Measurements from ENCODE around the gene ATAT1.
"Not testable (repeated sequence)": the region's sequence is repeated elsewhere in the genome, so short reads cannot be mapped to it uniquely, and the experiment has no call there.

ATAT1 gene

GRCh38 chr6:30644769-30645168 is 18.1 kb downstream of the ATAT1 start:
- Mint-ChIP-seq H3K27ac (ENCODE audit: low read depth) (no peak overlapping the region), H3K4me3 (no peak overlapping the region), H3K36me3 (ENCODE audit: insufficient read depth) (peaks cover 13% of the 10 kb centered on the region), H3K4me1 (peaks cover 25% of the 10 kb centered on the region), H3K27me3 (no peaks in the 10 kb centered on the region), H3K9me3 (no peaks in the 10 kb centered on the region)
- DNase-seq (ENCODE audit: low spot score in 2 of 2) = no peak
- ATAC-seq (replicated peaks; ENCODE audit: extremely low read depth, poor library complexity, severe bottlenecking) = no peak

- Mint-ChIP-seq H3K4me3 (no peak overlapping the region), H3K36me3 (ENCODE audit: insufficient read depth) (peaks cover 19% of the 10 kb centered on the region), H3K4me1 (peaks cover 25% of the 10 kb centered on the region), H3K27me3 (no peaks in the 10 kb centered on the region), H3K27ac (ENCODE audit: low read depth) (no peak overlapping the region), H3K9me3 (no peaks in the 10 kb centered on the region)
- DNase-seq (ENCODE audit: low spot score in 2 of 2) (no peak), ATAC-seq (replicated peaks; ENCODE audit: extremely low read depth, poor library complexity, severe bottlenecking) (no peak)
These were observed 19.3 kb downstream of the ATAT1 start for GRCh38 chr6:30645989-30646388.

GRCh38 chr6:30646450-30647241 is 20.0 kb downstream of the ATAT1 start, which contains the start of gene C6orf136:
TSS of gene C6orf136 (plus strand) at chr6:30647133. CDS start at chr6:30647232, 99 bp downstream.
- Mint-ChIP-seq H3K27ac (ENCODE audit: low read depth) (peak within 1 kb of the TSS; percentile 82), H3K27me3 (no peaks in the 10 kb centered on the region), H3K9me3 (no peaks in the 10 kb centered on the region), H3K4me3 (peak within 1 kb of the TSS; percentile 84), H3K4me1 (peaks cover 25% of the 10 kb centered on the region), H3K36me3 (ENCODE audit: insufficient read depth) (peaks cover 25% of the 10 kb centered on the region)
- ATAC-seq (replicated peaks; ENCODE audit: extremely low read depth, poor library complexity, severe bottlenecking) = peak; percentile 80
- DNase-seq (ENCODE audit: low spot score in 2 of 2) = peak; percentile 80 to 84

GRCh38 chr6:30647242-30648116 is 20.8 kb downstream of the ATAT1 start:
- peak; percentile 49 to 53 for DNase-seq (ENCODE audit: low spot score in 2 of 2)
- peak; percentile 69 for ATAC-seq (replicated peaks; ENCODE audit: extremely low read depth, poor library complexity, severe bottlenecking)
- H3K27me3 Mint-ChIP-seq = no peaks in the 10 kb centered on the region
- H3K36me3 Mint-ChIP-seq (ENCODE audit: insufficient read depth) = peaks cover 31% of the 10 kb centered on the region
- H3K4me3 Mint-ChIP-seq = peak overlapping the region; percentile 84
- no peaks in the 10 kb centered on the region for H3K9me3 Mint-ChIP-seq
- peaks cover 25% of the 10 kb centered on the region for H3K4me1 Mint-ChIP-seq
- peak overlapping the region; percentile 82 for H3K27ac Mint-ChIP-seq (ENCODE audit: low read depth)

- Mint-ChIP-seq H3K9me3 (no peaks in the 10 kb centered on the region), H3K4me1 (peaks cover 14% of the 10 kb centered on the region), H3K4me3 (no peak overlapping the region), H3K27me3 (no peaks in the 10 kb centered on the region), H3K36me3 (ENCODE audit: insufficient read depth) (peaks cover 58% of the 10 kb centered on the region), H3K27ac (ENCODE audit: low read depth) (no peak overlapping the region)
- no peak for ATAC-seq (replicated peaks; ENCODE audit: extremely low read depth, poor library complexity, severe bottlenecking)
- DNase-seq (ENCODE audit: low spot score in 2 of 2) = no peak
These were observed 24.5 kb downstream of the ATAT1 start for GRCh38 chr6:30651143-30651542.

DNA sequence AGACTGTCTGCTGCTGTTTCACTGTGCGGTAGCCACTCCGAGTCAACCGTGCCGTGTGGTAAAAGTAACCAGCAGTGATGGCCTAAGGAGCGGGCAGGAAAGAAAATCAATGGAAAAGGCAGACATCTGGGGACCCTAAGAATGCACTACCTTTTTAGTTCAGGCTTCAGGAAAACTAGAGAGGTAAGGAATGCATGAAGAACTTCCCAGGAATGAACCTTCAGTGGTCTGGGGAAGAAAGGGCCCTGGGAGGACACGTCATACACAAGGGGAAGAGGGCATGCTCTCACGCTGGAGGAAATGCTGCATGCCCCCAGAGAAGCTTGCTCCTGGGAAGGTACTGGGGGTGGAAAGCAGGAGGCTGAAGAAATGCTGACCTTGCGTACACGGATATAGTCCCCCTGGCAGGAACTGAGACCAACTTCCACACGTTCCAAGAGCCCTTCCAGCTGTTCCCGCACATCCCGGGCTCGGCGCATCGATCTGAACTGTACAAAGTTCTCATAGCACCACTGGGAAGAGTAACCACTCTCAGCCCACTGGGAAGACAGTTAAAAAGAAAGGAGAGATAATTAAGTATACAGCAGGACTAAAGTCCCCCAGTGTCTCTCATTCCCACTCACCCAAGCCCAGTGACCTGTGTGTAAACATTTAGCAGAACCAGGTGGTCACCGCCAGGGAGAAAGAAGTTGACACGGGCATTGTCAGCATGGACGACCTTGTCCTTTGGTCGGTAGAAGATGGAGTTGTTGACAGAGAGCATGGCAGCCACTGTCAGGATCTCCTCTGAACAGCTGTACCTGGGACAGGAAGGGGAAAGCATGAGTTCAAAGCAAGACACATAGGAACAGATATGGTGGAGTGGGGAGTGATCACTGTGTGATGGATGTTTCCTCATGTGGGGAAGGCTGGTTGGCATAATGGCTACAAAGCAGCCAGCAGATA is 28.4 kb downstream of the ATAT1 start:
- H3K27ac Mint-ChIP-seq (ENCODE audit: low read depth) = no peak overlapping the region
- H3K36me3 Mint-ChIP-seq (ENCODE audit: insufficient read depth) = peaks cover 70% of the 10 kb centered on the region
- DNase-seq (ENCODE audit: low spot score in 2 of 2) (no peak), ATAC-seq (replicated peaks; ENCODE audit: extremely low read depth, poor library complexity, severe bottlenecking) (no peak)
- H3K9me3 Mint-ChIP-seq = no peaks in the 10 kb centered on the region
- H3K27me3 Mint-ChIP-seq = no peaks in the 10 kb centered on the region
- no peak overlapping the region for H3K4me3 Mint-ChIP-seq
- peaks cover 16% of the 10 kb centered on the region for H3K4me1 Mint-ChIP-seq

DNA sequence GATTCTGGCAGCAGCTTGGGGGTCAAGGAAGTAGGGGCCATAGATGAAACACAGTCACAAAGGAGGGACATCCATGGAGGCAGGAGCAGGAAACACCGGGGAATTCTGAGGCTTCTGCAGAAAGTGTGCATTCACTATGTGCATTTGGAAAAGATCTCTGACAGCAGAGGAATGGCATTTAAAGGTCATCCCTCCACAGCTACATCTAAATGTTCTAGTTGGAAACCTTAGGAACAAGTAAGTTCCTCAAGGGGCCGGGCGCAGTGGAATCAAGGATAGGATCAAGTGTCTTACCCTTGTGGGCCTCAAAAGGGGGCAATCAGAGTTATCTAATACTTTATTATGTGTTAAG is 29.0 kb downstream of the ATAT1 start:
- no peak for ATAC-seq (replicated peaks; ENCODE audit: extremely low read depth, poor library complexity, severe bottlenecking)
- Mint-ChIP-seq H3K27ac (ENCODE audit: low read depth) (no peak overlapping the region), H3K4me1 (peaks cover 17% of the 10 kb centered on the region), H3K27me3 (no peaks in the 10 kb centered on the region), H3K36me3 (ENCODE audit: insufficient read depth) (peaks cover 68% of the 10 kb centered on the region), H3K9me3 (no peaks in the 10 kb centered on the region), H3K4me3 (no peak overlapping the region)
- no peak for DNase-seq (ENCODE audit: low spot score in 2 of 2)

GRCh38 chr6:30656513-30656912 is 29.8 kb downstream of the ATAT1 start:
- peaks cover 64% of the 10 kb centered on the region for H3K36me3 Mint-ChIP-seq (ENCODE audit: insufficient read depth)
- H3K4me3 Mint-ChIP-seq = no peak overlapping the region
- peaks cover 17% of the 10 kb centered on the region for H3K4me1 Mint-ChIP-seq
- H3K9me3 Mint-ChIP-seq = no peaks in the 10 kb centered on the region
- DNase-seq (ENCODE audit: low spot score in 2 of 2) = no peak
- no peaks in the 10 kb centered on the region for H3K27me3 Mint-ChIP-seq
- no peak for ATAC-seq (replicated peaks; ENCODE audit: extremely low read depth, poor library complexity, severe bottlenecking)
- H3K27ac Mint-ChIP-seq (ENCODE audit: low read depth) = no peak overlapping the region

GRCh38 chr6:30657454-30657853 is 30.8 kb downstream of the ATAT1 start:
- Mint-ChIP-seq H3K27ac (ENCODE audit: low read depth) (peak overlapping the region; percentile 26), H3K27me3 (no peaks in the 10 kb centered on the region), H3K9me3 (no peaks in the 10 kb centered on the region), H3K36me3 (ENCODE audit: insufficient read depth) (peaks cover 64% of the 10 kb centered on the region), H3K4me1 (peaks cover 17% of the 10 kb centered on the region), H3K4me3 (no peak overlapping the region)
- no peak for DNase-seq (ENCODE audit: low spot score in 2 of 2)
- no peak for ATAC-seq (replicated peaks; ENCODE audit: extremely low read depth, poor library complexity, severe bottlenecking)

DNA sequence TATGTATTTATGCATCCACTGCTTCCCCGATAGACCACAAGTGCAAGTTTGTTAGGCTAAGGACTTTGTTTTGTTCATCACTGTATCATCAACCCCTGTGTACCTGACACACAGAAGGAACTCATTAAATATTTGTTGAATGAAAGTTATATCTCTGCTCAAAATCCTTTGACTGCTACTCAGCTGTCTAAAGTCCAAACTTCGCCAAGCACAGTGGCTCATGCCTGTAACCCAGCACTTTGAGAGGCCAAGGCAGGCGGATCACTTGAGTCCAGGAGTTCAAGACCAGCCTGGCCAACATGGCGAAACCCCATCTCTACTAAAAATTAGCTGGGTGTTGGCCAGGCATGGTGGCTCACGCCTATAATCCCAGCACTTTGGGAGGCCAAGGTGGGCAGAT is 31.2 kb downstream of the ATAT1 start:
- Mint-ChIP-seq H3K4me1 (peaks cover 17% of the 10 kb centered on the region), H3K36me3 (ENCODE audit: insufficient read depth) (peaks cover 65% of the 10 kb centered on the region), H3K27ac (ENCODE audit: low read depth) (peak overlapping the region; percentile 26)
- not testable (repeated sequence) for ATAC-seq (replicated peaks; ENCODE audit: extremely low read depth, poor library complexity, severe bottlenecking); DNase-seq (ENCODE audit: low spot score in 2 of 2); H3K27me3 Mint-ChIP-seq; H3K4me3 Mint-ChIP-seq; H3K9me3 Mint-ChIP-seq

DNA sequence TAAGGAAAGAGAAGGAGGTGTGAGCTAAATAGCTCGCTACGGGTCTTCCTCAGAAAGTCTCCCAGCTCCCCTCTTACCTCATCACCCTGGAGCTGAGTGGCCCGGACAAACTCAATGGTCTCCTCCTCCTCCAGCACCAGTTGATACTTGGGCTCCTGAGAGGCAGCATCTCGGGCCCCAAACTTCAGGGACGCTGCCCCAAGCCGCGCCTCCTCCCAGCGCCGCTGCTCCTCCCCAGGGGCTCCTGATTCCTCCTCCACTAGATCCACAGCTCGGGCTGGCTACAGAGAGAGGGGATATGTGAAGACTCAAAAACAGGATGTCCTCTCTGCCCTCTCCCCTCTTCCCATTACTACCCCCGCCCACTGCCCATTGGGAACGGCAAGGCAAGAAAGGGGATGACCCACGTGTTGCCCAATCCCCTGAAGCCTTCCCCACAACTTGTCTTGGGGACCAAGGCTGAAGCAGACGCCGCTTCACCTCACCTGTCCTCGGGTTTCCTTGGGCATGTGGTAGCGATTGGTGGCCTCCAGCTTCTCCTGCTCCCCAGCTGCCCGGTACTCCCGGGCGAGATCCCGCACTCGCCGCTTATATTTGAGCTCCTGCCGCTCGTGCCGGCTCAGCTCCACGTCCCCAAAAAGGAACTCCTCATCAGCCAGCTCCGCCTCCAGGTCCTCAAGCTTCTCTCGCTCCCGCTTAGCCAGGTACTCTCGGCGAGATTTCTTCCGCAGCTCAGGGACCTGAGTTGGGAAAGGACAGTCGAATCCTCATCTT is 38.5 kb downstream of the ATAT1 start:
- ATAC-seq (replicated peaks; ENCODE audit: extremely low read depth, poor library complexity, severe bottlenecking) (no peak), DNase-seq (ENCODE audit: low spot score in 2 of 2) (no peak)
- H3K4me1 Mint-ChIP-seq = peaks cover 3% of the 10 kb centered on the region
- H3K9me3 Mint-ChIP-seq = no peaks in the 10 kb centered on the region
- no peaks in the 10 kb centered on the region for H3K27me3 Mint-ChIP-seq
- peaks cover 72% of the 10 kb centered on the region for H3K36me3 Mint-ChIP-seq (ENCODE audit: insufficient read depth)
- H3K4me3 Mint-ChIP-seq = no peak overlapping the region
- no peak overlapping the region for H3K27ac Mint-ChIP-seq (ENCODE audit: low read depth)

Measured in central memory CD8-positive, alpha-beta T cell (primary cell).